HCT116 (cell line): ENCODE data around the gene PAQR4.

Experiments used
- ATF3 ChIP-seq: IDR thresholded peaks from 2 replicates; pipeline ENCODE4 v1.6.1; 2012
- CTCF ChIP-seq, 3 experiments: fragments of 200-600 bp in 1 of 3; sonication (generic) in 1 of 3; IDR thresholded peaks in 2 of 3; conservative IDR thresholded peaks in 1 of 3; 2 replicates each; pipeline ENCODE4 v1.5.1; 2012 to 2017; ENCODE audit warnings: low read depth in 2 of 3, low read length in 2 of 3, antibody characterized with exemption in 1 of 3, borderline replicate concordance in 1 of 3, control low read depth in 1 of 3, mild to moderate bottlenecking in 1 of 3, mixed read lengths in 1 of 3, mixed run types in 1 of 3, moderate library complexity in 1 of 3; ENCODE audit not compliant: insufficient read depth in 1 of 3
- EGR1 ChIP-seq: IDR thresholded peaks from 2 replicates; pipeline ENCODE4 v1.6.1; 2012; ENCODE audit warnings: low read depth
- JUND ChIP-seq: IDR thresholded peaks from 2 replicates; pipeline ENCODE4 v1.6.1; 2012
- POLR2A ChIP-seq: IDR thresholded peaks from 2 replicates; pipeline ENCODE4 v1.7.0; 2011; ENCODE audit warnings: borderline replicate concordance; ENCODE audit not compliant: insufficient read depth, insufficient read length; ENCODE audit errors: extremely low read depth
- POLR2AphosphoS5 ChIP-seq: IDR thresholded peaks from 2 replicates; pipeline ENCODE4 v1.6.1; 2011; ENCODE audit warnings: mild to moderate bottlenecking, low read depth, low read length, moderate library complexity
- REST ChIP-seq: IDR thresholded peaks from 2 replicates; pipeline ENCODE4 v1.6.1; 2012; ENCODE audit warnings: low read depth
- SIN3A ChIP-seq: IDR thresholded peaks from 2 replicates; pipeline ENCODE4 v1.6.1; 2012; ENCODE audit warnings: low read depth
- SRF ChIP-seq: IDR thresholded peaks from 2 replicates; pipeline ENCODE4 v1.6.1; 2012; ENCODE audit warnings: low read depth

- TF ChIP-seq CTCF (IDR thresholded peaks at IDR 0.05 in 2 of 3, conservative IDR thresholded peaks at IDR 0.05 in 1 of 3; ENCODE audit: borderline replicate concordance in 1 of 3, insufficient read depth in 1 of 3, low read depth in 2 of 3, low read length in 2 of 3), result peak in 2 of 3 experiments; percentile 53 to 64; a peak in 4 of 6 replicates
- TF ChIP-seq POLR2A, result no peak
- TF ChIP-seq REST, result no peak
- no peak for TF ChIP-seq SRF
- TF ChIP-seq POLR2AphosphoS5, result peak; percentile 77
- TF ChIP-seq ATF3, result no peak
- TF ChIP-seq JUND, result no peak
- no peak for TF ChIP-seq SIN3A
- no peak for TF ChIP-seq EGR1
Measured at GRCh38 chr16:2969545-2970521, 685 bp downstream of the PAQR4 start.
